Midbrain (tissue), 1 donor: ENCODE data around the gene MRPS2.
A peak's percentile ranks its signal among the peaks of the same experiment; 100 is the strongest.
"Not testable (repeated sequence)": the region's sequence is repeated elsewhere in the genome, so short reads cannot be mapped to it uniquely, and the experiment has no call there.

ENCODE experiments used
- DNase-seq: peaks from one replicate; lab custom pipeline; 2025; lab: John Stamatoyannopoulos, UW

Gene MRPS2

GRCh38 chr9:135499326-135500070, 984 bp upstream of the MRPS2 start:
- DNase-seq = peak; percentile 93

GRCh38 chr9:135500071-135500524, 384 bp upstream of the MRPS2 start:
- no peak for DNase-seq

- DNase-seq = no peak
Measured at GRCh38 chr9:135501261-135502167, 1.0 kb downstream of the MRPS2 start.

- no peak for DNase-seq
Measured at GRCh38 chr9:135502168-135502872, 1.8 kb downstream of the MRPS2 start.

GRCh38 chr9:135502873-135503321, 2.4 kb downstream of the MRPS2 start:
- no peak for DNase-seq

- DNase-seq = no peak
Measured at GRCh38 chr9:135503371-135504261, 3.1 kb downstream of the MRPS2 start.

GRCh38 chr9:135504262-135505243, 4.1 kb downstream of the MRPS2 start:
- DNase-seq = peak; percentile 59

GRCh38 chr9:135505406-135506187, 5.1 kb downstream of the MRPS2 start:
- no peak for DNase-seq

GRCh38 chr9:135506327-135507103, 6.0 kb downstream of the MRPS2 start:
- DNase-seq = no peak

GRCh38 chr9:135507104-135508035, 6.9 kb downstream of the MRPS2 start:
- no peak for DNase-seq

GRCh38 chr9:135508211-135508820, 7.8 kb downstream of the MRPS2 start:
- no peak for DNase-seq

- DNase-seq = no peak
Measured at GRCh38 chr9:135509458-135509857, 9.0 kb downstream of the MRPS2 start.

- no peak for DNase-seq
Measured at GRCh38 chr9:135512241-135512603, 11.7 kb downstream of the MRPS2 start.

GRCh38 chr9:135512904-135513303, 12.4 kb downstream of the MRPS2 start:
- DNase-seq = no peak

- no peak for DNase-seq
Measured at GRCh38 chr9:135513351-135513846, 12.9 kb downstream of the MRPS2 start.

- DNase-seq = not testable (repeated sequence)
Measured at GRCh38 chr9:135513906-135514305, 13.4 kb downstream of the MRPS2 start.
